ENCODE measurements around the gene UHRF1. TPM values are rescaled to one million over a fixed set of nuclear protein-coding genes. Genes with fewer than 3 reads are reported as not detected.

UHRF1 gene
- polyA plus RNA-seq, 1 of the 3 experiments (the other 2 are of a cell fraction) = 43.4 TPM

GRCh38 chr19:4906963-4907362 lies 2.3 kb upstream of the UHRF1 start (continued):
- no peak for TF ChIP-seq GABPA (IDR thresholded peaks at IDR 0.05; ENCODE audit: low read depth)

- no peak for TF ChIP-seq GABPA (IDR thresholded peaks at IDR 0.05; ENCODE audit: low read depth)
- no peak for TF ChIP-seq IRF3 (IDR thresholded peaks at IDR 0.05; ENCODE audit: low read depth, low read length)
- TF ChIP-seq EP300 (IDR thresholded peaks at IDR 0.05; ENCODE audit: borderline replicate concordance in 1 of 2, low read depth in 1 of 2, low read length in 1 of 2) = no peak
- no peak for TF ChIP-seq RCOR1 (IDR thresholded peaks at IDR 0.05; ENCODE audit: low read length)
- no peak for TF ChIP-seq POLR2AphosphoS5 (IDR thresholded peaks at IDR 0.05; ENCODE audit: low read depth, low read length)
- no peak for TF ChIP-seq CHD2 (IDR thresholded peaks at IDR 0.05; ENCODE audit: low read length, partially characterized antibody)
- no peak for TF ChIP-seq SMC3 (IDR thresholded peaks at IDR 0.05; ENCODE audit: low read depth, low read length)
- TF ChIP-seq USF2 (IDR thresholded peaks at IDR 0.05; ENCODE audit: borderline replicate concordance, low read depth, low read length) = no peak
- no peak for TF ChIP-seq MXI1 (IDR thresholded peaks at IDR 0.05; ENCODE audit: low read depth, low read length)
- no peak for TF ChIP-seq MAX (IDR thresholded peaks at IDR 0.05; ENCODE audit: low read depth)
- no peak for TF ChIP-seq RXRA (IDR thresholded peaks at IDR 0.05; ENCODE audit: borderline replicate concordance, low read depth)
- TF ChIP-seq TCF12 (IDR thresholded peaks at IDR 0.05) = no peak
- no peak for TF ChIP-seq FOSL2 (IDR thresholded peaks at IDR 0.05; ENCODE audit: borderline replicate concordance, low read depth)
- TF ChIP-seq RFX5 (IDR thresholded peaks at IDR 0.05; ENCODE audit: low read length) = no peak
- Histone ChIP-seq H3K36me3 (replicated peaks in 1 of 2; ENCODE audit: control insufficient read depth in 1 of 2, insufficient read depth in 2 of 2, low read length in 1 of 2) (peaks cover 0 to 9% of the 10 kb centered on the region in 2 experiments), H3K4me2 (no peak overlapping the region), H3K4me1 (ENCODE audit: control insufficient read depth in 1 of 2, insufficient read depth in 2 of 2, low read depth in 1 of 2, low read length in 1 of 2) (peaks cover 23 to 24% of the 10 kb centered on the region in 2 experiments; a peak in 3 of 4 replicates), H3K27ac (ENCODE audit: low read depth in 2 of 2, low read length in 1 of 2) (no peak overlapping the region), H3K9me2 (no peaks in the 10 kb centered on the region), H4K20me1 (ENCODE audit: insufficient read depth) (no peaks in the 10 kb centered on the region), H3K9me3 (no peaks in the 10 kb centered on the region), H3K79me2 (ENCODE audit: insufficient read depth) (peaks cover 30% of the 10 kb centered on the region), H3F3A (replicated peaks; ENCODE audit: insufficient read depth) (peaks cover 35% of the 10 kb centered on the region), H3K9ac (no peak overlapping the region), H3K4me3 (ENCODE audit: low read depth in 2 of 2, low read length in 1 of 2) (no peak overlapping the region), H3K27me3 (ENCODE audit: insufficient read depth) (no peaks in the 10 kb centered on the region), H2AFZ (ENCODE audit: low read depth) (no peak overlapping the region)
- CTCF ChIA-PET = interaction anchor here (0.8 to 7.6 kb wide), 3 partner anchors 38 to 123 kb away, joined by 3 to 121 read pairs (median 5); partner anchors contain the start of gene PLIN3
- DNase-seq = no peak
- 95% methylated on average over 5 of the region's 5 CpGs for WGBS (ENCODE audit: low lambda C conversion rate)
- POLR2A ChIA-PET = no interaction called here
Observed at GRCh38 chr19:4908360-4908759, 941 bp upstream of the UHRF1 start.

Data from SK-N-SH (cell line).